Loucy (cell line): ENCODE measurements around the gene SLC1A4.

ENCODE experiments used
- H2AFZ ChIP-seq: fragments of 200-600 bp; sonication (generic); 2 replicates; pipeline ENCODE4 v1.6.0; 2016; ENCODE audit warnings: antibody characterized with exemption, mild to moderate bottlenecking, low read length, moderate library complexity
- H3F3A ChIP-seq: fragments of 200-600 bp; 2 replicates; pipeline ENCODE4 v1.6.0; 2016; ENCODE audit warnings: antibody characterized with exemption, low read depth, mild to moderate bottlenecking
- H3K27me3 ChIP-seq: fragments of 200-600 bp; sonication (generic); 2 replicates; pipeline ENCODE4 v1.6.1; 2014; ENCODE audit warnings: low read length, mild to moderate bottlenecking; ENCODE audit not compliant: insufficient read depth, poor library complexity, severe bottlenecking
- H3K36me3 ChIP-seq: fragments of 200-600 bp; sonication (generic); 2 replicates; pipeline ENCODE4 v1.6.1; 2016; ENCODE audit warnings: low read length; ENCODE audit not compliant: insufficient read depth
- H3K4me1 ChIP-seq: fragments of 200-600 bp; sonication (generic); 2 replicates; pipeline ENCODE4 v1.5.1; 2014; ENCODE audit warnings: low read length, mild to moderate bottlenecking; ENCODE audit not compliant: insufficient read depth, poor library complexity, severe bottlenecking
- H3K4me2 ChIP-seq: fragments of 200-600 bp; sonication (generic); 2 replicates; pipeline ENCODE4 v1.6.0; 2014; ENCODE audit warnings: antibody characterized with exemption, low read length, low read depth, mild to moderate bottlenecking; ENCODE audit not compliant: poor library complexity, severe bottlenecking
- H3K4me3 ChIP-seq: fragments of 200-600 bp; sonication (generic); 2 replicates; pipeline ENCODE4 v1.5.1; 2014; ENCODE audit warnings: low read length, mild to moderate bottlenecking, mixed read lengths; ENCODE audit not compliant: poor library complexity, severe bottlenecking
- H3K79me2 ChIP-seq: fragments of 200-600 bp; sonication (generic); 2 replicates; pipeline ENCODE4 v1.6.1; 2014; ENCODE audit warnings: low read length; ENCODE audit not compliant: insufficient read depth
- H3K9ac ChIP-seq: fragments of 200-600 bp; sonication (generic); 2 replicates; pipeline ENCODE4 v1.6.0; 2014; ENCODE audit warnings: mild to moderate bottlenecking, low read depth, low read length, moderate library complexity; ENCODE audit not compliant: poor library complexity, severe bottlenecking
- H3K9me2 ChIP-seq: fragments of 200-600 bp; sonication (generic); replicated peaks from 2 replicates; pipeline ENCODE4 v1.6.1; 2016; ENCODE audit warnings: low read depth, low read length, mixed read lengths
- H3K9me3 ChIP-seq: fragments of 200-600 bp; sonication (generic); 2 replicates; pipeline ENCODE4 v1.6.1; 2014; ENCODE audit warnings: mild to moderate bottlenecking, antibody characterized with exemption, low read length, low read depth; ENCODE audit not compliant: insufficient read depth
- H4K20me1 ChIP-seq: fragments of 200-600 bp; sonication (generic); 2 replicates; pipeline ENCODE4 v1.6.0; 2014; ENCODE audit warnings: antibody characterized with exemption, low read length, mild to moderate bottlenecking; ENCODE audit not compliant: insufficient read depth, poor library complexity, severe bottlenecking
- CTCF ChIP-seq: fragments of 200-600 bp; sonication (generic); conservative IDR thresholded peaks from 2 replicates; pipeline ENCODE4 v1.5.1; 2014; ENCODE audit warnings: mild to moderate bottlenecking, antibody characterized with exemption, low read length
- EZH2phosphoT487 ChIP-seq: fragments of 200-600 bp; IDR thresholded peaks from 2 replicates; pipeline ENCODE4 v1.6.1; 2018; ENCODE audit warnings: antibody characterized with exemption, mild to moderate bottlenecking, moderate library complexity, borderline replicate concordance

SLC1A4 gene

GRCh38 chr2:65070856-65071255, 81.7 kb downstream of the SLC1A4 start:
- H3K9me3 ChIP-seq = no peaks in the 10 kb centered on the region
- H4K20me1 ChIP-seq = no peaks in the 10 kb centered on the region
- no peaks in the 10 kb centered on the region for H3K4me1 ChIP-seq
- H3K4me3 ChIP-seq = no peak overlapping the region
- TF ChIP-seq EZH2phosphoT487 = no peak
- TF ChIP-seq CTCF = no peak
- H3K4me2 ChIP-seq = no peak overlapping the region
- H3K9me2 ChIP-seq = no peaks in the 10 kb centered on the region
- no peak overlapping the region for H3K9ac ChIP-seq
- H3K36me3 ChIP-seq = peaks cover 49% of the 10 kb centered on the region; the same call in 1 of the 2 replicates
- no peaks in the 10 kb centered on the region for H3K27me3 ChIP-seq
- no peaks in the 10 kb centered on the region; the same call in 1 of the 2 replicates for H3K79me2 ChIP-seq
- no peak overlapping the region for H2AFZ ChIP-seq
- no peaks in the 10 kb centered on the region for H3F3A ChIP-seq

DNA sequence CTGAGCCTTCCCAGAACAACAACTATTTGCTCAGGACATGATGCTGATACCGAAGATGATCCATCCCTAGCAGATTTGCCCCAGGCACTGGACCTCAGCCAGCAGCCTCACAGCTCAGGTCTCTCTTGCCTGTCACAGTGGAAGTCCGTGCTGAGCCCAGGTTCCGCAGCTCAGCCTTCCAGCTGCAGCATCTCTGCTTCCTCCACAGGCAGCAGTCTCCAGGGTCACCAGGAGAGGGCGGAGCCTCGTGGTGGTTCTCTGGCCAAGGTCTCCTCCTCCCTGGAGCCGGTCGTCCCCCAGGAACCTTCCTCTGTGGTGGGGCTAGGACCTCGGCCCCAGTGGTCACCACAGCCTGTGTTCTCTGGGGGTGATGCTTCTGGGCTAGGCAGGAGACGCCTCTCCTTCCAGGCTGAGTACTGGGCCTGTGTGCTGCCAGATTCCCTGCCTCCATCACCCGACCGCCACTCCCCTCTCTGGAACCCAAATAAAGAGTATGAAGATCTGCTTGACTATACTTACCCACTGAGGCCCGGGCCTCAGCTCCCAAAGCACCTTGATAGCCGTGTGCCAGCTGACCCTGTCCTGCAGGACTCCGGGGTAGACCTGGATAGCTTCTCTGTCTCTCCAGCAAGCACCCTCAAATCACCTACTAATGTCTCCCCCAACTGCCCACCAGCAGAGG, 82.4 kb downstream of the SLC1A4 start:
- H3K4me1 ChIP-seq = no peaks in the 10 kb centered on the region
- H3K9me2 ChIP-seq = no peaks in the 10 kb centered on the region
- no peak overlapping the region for H2AFZ ChIP-seq
- peaks cover 49% of the 10 kb centered on the region; the same call in 1 of the 2 replicates for H3K36me3 ChIP-seq
- H3K79me2 ChIP-seq = no peaks in the 10 kb centered on the region
- no peak for TF ChIP-seq EZH2phosphoT487
- TF ChIP-seq CTCF = 0 out of 2 replicates have a peak, but pooled peaks have one; percentile 21
- H3K27me3 ChIP-seq = no peaks in the 10 kb centered on the region
- H3K9ac ChIP-seq = no peak overlapping the region
- no peaks in the 10 kb centered on the region for H3K9me3 ChIP-seq
- H3F3A ChIP-seq = no peaks in the 10 kb centered on the region
- no peaks in the 10 kb centered on the region for H4K20me1 ChIP-seq
- no peak overlapping the region for H3K4me2 ChIP-seq
- H3K4me3 ChIP-seq = no peak overlapping the region

DNA sequence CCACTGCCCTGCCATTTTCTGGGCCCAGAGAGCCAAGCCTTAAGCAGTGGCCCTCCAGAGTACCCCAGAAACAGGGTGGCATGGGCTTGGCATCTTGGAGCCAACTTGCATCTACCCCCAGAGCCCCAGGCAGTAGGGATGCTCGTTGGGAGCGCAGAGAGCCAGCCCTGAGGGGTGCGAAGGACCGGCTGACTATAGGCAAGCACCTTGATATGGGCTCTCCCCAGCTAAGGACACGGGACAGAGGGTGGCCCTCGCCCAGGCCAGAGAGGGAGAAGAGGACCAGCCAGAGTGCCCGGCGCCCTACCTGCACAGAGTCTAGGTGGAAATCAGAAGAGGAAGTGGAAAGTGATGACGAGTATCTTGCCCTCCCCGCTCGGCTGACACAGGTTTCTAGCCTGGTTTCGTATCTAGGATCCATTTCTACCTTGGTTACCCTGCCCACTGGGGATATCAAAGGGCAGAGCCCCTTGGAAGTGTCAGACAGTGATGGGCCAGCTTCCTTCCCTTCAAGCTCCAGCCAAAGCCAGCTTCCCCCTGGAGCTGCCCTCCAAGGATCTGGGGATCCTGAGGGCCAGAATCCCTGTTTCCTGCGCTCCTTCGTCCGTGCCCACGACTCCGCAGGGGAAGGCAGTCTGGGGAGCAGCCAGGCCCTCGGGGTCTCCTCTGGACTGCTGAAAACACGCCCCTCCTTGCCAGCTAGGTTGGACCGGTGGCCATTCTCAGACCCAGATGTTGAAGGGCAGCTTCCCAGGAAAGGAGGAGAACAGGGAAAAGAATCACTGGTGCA, 83.2 kb downstream of the SLC1A4 start:
- Histone ChIP-seq H3K9me3 (no peaks in the 10 kb centered on the region), H3K79me2 (no peaks in the 10 kb centered on the region), H3K9ac (no peak overlapping the region), H3K36me3 (peaks cover 49% of the 10 kb centered on the region; the same call in 1 of the 2 replicates), H4K20me1 (no peaks in the 10 kb centered on the region), H3K27me3 (no peaks in the 10 kb centered on the region), H3K4me2 (no peak overlapping the region), H3K4me3 (no peak overlapping the region), H3K9me2 (no peaks in the 10 kb centered on the region), H2AFZ (no peak overlapping the region), H3F3A (no peaks in the 10 kb centered on the region), H3K4me1 (no peaks in the 10 kb centered on the region)
- TF ChIP-seq CTCF (no peak), EZH2phosphoT487 (no peak)
